ENCODE measurements around the gene MRC1.
"Not testable (repeated sequence)": the region's sequence is repeated elsewhere in the genome, so short reads cannot be mapped to it uniquely, and the experiment has no call there.

Gene MRC1

DNA sequence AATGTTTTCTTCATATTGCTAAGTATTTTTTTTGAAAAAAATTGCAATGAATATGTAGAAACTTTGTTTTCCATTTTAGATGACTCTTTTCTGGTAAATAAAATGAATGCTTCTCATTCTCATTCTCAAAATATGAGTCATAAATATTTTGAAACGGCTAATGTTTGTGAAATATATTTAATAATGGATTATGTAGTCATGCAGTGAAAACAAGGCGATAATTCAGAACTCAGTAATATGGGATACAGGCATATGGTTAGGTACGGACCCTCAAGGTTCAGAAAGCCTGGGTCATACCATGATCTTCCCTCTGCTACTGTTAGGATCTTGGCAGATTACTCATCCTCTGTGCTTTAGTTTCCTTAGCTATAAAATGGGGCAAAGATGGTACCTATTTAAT, 96.3 kb downstream of the MRC1 start:
- no peak for DNase-seq (ENCODE audit: low read depth in 2 of 2)

DNA sequence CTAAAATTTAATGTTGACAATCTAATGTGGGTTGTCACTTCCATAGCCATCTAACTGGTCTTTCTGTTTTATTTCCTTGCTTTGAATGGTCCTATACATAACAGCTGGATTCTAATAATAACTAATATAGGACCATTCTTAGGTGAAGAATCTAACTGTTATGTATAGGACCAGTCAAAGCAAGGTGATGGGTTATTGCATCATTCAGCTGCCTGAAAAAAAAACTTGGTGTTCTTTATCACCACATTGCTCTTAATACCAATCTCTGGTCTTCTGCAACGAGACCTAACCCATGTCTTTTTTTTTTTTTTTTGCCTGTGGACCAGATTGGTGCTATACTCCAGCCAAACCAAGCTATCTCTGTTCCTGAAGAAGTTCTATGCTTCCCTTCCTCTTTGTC, 96.9 kb downstream of the MRC1 start:
- no peak for DNase-seq (ENCODE audit: low read depth in 2 of 2)

- DNase-seq (ENCODE audit: low read depth in 2 of 2), result no peak
Observed at GRCh38 chr10:17907641-17908040, 98.5 kb downstream of the MRC1 start.

DNA sequence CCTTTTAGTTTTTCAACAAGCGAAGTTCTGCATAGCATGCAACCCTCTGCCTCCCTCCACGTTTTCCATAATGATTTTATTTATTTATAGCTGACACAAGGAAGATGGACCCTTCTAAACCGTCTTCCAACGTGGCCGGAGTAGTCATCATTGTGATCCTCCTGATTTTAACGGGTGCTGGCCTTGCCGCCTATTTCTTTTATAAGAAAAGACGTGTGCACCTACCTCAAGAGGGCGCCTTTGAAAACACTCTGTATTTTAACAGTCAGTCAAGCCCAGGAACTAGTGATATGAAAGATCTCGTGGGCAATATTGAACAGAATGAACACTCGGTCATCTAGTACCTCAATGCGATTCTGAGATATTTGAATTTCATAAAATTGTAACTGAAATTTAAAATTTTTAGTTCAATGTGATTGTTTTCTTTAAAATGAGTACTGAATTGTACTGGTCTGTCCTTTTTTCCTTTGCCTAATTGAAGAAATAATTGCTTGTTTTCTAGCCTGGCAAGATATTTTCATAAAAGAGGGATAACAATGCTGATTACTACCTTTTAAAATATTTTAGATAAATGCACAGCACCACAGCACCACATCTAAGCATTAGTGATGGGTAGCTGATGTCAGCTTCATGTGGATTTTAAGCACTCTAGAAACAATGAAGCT, 101.1 kb downstream of the MRC1 start:
- no peak for DNase-seq (ENCODE audit: low read depth in 2 of 2)

- DNase-seq (ENCODE audit: low read depth in 2 of 2), result no peak
Observed at GRCh38 chr10:17912754-17913153, 103.6 kb downstream of the MRC1 start.

DNA sequence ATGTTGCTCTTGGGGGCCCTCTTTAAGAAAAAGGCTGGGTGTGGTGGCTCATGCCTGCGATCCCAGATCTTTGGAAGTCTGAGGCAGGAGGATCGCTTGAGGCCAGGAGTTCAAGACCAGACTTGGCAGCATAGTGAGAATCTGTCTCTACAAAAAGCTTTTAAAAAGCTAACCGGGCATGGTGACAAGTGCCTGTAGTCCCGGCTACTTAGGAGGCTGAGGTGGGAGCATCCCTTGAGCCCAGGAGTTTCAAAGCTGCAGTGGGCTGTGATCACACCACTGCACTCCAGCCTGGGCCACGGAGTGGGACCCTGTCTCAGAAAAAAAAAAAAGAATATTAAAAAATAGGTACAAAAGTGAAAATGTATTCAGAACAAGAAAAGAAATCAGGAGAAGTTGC, 104.5 kb downstream of the MRC1 start:
- DNase-seq (ENCODE audit: low read depth in 2 of 2), result no peak

DNA sequence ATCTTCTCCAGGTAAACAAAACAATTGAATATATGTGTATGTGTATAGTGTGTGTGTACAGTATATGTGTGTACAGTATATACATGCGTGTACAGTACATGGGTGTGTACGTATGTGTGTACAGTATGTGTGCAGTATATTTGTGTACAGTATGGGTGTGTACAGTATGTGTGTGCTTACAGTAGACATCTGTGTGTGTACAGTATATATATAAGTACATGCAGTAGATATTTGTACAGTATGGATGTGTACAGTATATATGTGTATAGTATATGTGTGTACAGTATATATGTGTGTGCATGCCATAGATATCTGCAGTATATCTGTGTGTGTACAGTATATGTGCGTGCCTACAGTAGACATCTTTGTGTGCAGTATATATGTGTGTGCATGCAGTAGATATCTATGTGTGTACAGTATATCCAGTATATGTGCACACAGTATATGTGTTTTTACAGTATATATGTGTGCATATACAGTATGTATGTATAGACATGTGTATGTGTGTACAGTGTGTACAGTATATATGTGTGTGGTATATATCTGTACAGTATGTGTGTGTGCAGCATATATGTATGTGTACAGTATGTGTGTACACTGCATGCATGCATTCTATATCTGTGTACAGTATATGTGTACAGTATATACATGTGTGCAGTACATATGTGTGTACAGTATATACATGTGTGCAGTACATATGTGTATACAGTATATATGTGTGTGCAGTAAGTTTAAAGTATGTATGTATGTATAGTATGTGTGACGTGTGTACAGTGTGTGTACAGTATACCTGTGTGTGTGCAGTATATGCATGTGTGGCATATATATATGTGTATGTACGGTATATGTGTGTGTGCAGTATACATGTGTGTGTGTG, 105.3 kb downstream of the MRC1 start:
- DNase-seq (ENCODE audit: low read depth in 2 of 2), result no peak

DNA sequence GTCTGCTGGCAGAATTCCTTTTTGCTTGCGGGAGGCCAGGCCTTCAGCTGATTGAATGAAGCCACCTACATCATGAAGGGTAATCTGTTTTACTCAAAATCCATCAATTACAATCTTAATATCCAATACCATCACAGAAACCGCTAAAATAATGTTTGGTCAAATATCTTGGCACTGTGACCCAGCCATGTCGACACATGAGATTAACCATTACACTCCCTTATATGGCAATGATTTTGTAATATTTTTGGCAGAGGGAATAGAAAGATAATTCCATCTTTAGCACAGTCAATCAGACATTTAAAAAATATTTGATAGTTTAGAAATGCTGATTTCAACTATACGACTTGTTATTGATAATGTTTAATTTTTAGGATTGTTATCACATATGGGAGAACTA, 106.0 kb downstream of the MRC1 start:
- DNase-seq (ENCODE audit: low read depth in 2 of 2), result no peak

DNA sequence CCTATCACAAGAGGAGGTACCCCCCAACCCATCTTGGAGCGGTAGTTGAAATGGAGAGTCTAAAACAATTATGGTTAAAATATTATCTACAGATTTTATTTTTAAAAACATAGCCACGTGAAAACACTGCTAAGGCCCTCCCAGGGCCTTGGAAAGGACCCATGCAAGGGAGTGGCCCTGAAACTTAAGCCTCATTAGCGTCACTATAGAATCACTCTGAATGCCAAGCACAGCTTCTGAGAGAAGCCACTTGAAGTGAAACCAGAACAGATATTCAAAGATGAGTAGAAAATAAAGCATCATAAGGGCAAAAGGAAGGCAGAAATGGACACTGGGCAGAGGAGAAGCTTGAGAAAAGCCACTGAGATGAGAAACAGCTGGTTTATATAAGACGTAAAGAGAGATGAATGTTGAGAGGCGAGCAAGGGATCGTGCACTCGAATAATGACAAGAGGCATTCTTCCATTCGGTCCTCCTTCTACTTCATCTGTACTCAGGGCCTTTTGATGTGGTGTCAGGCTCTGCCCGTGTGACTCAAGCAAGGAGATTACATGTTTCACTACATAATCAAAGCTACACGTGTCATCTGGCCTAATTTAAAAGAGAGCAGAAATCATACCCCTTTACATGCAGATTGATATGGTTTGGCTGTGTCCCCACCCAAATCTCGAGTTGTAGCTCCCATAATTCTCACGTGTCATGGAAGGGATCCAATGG, 109.2 kb downstream of the MRC1 start:
- no peak for DNase-seq (ENCODE audit: low read depth in 2 of 2)

- DNase-seq (ENCODE audit: low read depth in 2 of 2), result no peak
Observed at GRCh38 chr10:17921378-17921777, 112.2 kb downstream of the MRC1 start.

- DNase-seq (ENCODE audit: low read depth in 2 of 2), result no peak
Observed at GRCh38 chr10:17923728-17924127, 114.6 kb downstream of the MRC1 start.

DNA sequence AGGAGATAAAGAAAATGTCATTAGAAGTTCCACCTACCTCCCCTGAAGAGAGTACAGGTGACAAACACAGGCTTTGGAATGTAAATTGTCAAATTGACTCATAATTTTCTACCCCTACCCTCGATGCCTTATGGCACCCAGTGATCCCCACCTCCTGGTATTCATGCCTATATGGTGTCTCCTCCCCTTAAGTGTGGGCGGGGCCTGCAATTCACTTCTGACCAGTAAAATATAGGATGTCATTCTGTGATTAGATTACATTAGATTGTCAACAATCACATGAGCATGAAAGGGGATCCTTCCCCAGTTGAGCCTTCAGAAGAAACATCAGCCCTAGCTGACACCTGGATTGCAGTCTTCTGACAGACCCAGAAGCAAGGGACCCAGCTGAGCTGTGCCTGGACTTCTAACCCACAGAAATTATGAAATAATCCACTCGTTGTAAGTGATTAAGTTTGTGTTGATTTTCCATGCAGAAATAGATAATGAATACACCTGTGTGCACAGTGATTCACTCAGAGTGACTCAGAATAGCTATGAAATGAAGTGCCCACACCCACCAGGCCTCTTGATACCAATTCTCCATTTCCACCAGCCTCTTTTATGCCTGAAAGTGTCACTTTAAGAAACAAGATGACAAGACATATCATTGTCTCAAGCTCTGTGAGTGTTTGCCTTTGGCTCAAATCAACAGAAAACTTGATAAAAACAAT, 134.0 kb downstream of the MRC1 start:
- DNase-seq (ENCODE audit: low read depth in 2 of 2), result no peak

- DNase-seq (ENCODE audit: low read depth in 2 of 2), result not testable (repeated sequence)
Observed at GRCh38 chr10:17950269-17950668, 141.1 kb downstream of the MRC1 start.

GRCh38 chr10:17950726-17951125, 141.6 kb downstream of the MRC1 start:
- DNase-seq (ENCODE audit: low read depth in 2 of 2), result no peak

GRCh38 chr10:17951868-17952371, 142.8 kb downstream of the MRC1 start, which contains the start of gene SLC39A12:
Gene SLC39A12 (plus strand): TSS chr10:17951918. CDS start chr10:17953277, 1,359 bp downstream.
- DNase-seq (ENCODE audit: low read depth in 2 of 2), result no peak

DNA sequence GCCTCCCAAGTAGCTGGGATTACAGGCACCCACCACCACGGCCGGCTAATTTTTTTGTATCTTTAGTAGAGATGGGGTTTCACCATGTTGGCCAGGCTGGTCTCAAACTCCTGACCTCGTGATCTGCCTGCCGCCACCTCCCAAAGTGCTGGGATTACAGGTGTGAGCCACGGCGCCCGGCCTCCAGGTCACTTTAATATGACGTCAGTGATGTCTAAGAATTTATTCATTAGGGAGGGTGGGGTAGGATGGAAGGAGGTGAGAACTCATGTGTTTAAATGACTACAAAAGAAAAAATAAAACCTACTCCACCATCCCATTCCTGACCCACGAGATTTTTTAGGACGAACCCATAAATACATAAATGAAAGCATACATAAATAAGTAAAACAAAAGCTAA, 145.2 kb downstream of the MRC1 start:
- DNase-seq (ENCODE audit: low read depth in 2 of 2), result not testable (repeated sequence)

GRCh38 chr10:17954861-17955260, 145.7 kb downstream of the MRC1 start:
- no peak for DNase-seq (ENCODE audit: low read depth in 2 of 2)

- no peak for DNase-seq (ENCODE audit: low read depth in 2 of 2)
Observed at GRCh38 chr10:17958049-17958448, 148.9 kb downstream of the MRC1 start.

DNA sequence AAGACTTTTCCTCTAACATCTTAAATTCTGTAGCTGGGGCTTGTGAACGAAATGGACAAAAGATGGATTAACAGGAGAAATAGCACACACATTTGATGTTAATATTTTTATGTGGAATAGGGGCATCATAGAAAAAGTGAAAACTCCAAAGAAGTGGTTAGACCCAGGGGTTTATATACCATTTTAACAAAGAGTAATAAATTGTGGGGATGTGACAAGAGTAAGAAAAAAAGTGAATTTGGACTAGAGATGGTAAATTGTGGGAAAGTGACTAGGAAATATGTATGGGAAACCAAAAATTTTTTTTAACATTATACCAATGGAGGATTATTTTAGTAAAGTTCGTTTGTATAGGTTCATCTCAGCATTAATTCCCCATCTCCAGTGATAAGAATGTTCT, 150.7 kb downstream of the MRC1 start:
- DNase-seq (ENCODE audit: low read depth in 2 of 2), result no peak

Measured in stimulated activated CD8-positive, alpha-beta memory T cell treated with anti-CD3 and anti-CD28 coated beads, Interleukin-7, amount 100 ng/mL, for 4 hours (primary cell).